GM18951 (cell line): ENCODE data around the gene SH3PXD2A.

Experiments
- POLR2A ChIP-seq: IDR thresholded peaks from 4 replicates; pipeline ENCODE4 v1.6.1; 2011; ENCODE audit warnings: mild to moderate bottlenecking; ENCODE audit not compliant: insufficient read length, insufficient read depth; ENCODE audit errors: extremely low read depth
- in situ Hi-C: fragments of 300-500 bp; cut with MboI; formaldehyde crosslinking; loops from one replicate; pipeline ENCODE4 v1.12.0; 2022; ENCODE audit warnings: low sequenced_read_pairs, mixed read lengths, inconsistent platforms; ENCODE audit not compliant: unreplicated experiment

SH3PXD2A gene

DNA sequence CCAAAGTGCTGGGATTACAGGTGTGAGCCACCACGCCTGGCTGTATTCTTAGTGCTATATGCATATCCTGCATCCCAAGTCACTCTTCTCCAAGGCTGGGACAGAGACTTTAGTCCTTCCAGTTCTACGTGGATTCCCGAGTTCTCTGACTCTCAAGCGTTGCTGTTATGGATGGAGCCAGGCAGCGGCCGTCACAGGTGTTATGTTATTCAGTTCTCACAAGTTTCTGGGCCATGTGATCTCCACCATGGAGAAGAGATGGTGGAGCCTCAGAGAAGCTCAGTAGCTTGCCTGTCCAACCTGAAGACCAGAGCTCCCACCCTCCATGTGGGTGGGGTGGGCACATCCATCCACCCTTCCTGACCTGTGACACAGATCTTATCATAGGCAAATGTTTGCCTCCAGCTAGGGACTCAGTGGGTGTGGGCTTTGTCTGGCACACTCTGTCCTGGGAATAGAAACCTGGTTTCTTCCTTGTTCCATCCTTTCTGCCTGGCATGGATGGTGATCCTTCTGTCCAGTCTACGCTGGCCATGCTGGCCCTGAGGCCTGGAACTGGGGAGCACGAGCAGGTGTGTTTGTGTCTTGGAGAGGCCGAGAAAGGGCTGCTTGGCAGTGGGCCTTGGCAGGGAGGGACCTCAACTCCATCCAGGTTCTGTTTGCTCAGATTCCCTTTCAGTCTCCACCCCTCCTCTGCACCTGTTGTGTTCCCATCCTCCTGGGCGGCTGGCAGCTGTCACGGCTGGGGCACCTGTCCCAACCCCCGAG lies 306.6 kb downstream of the SH3PXD2A start:
- TF ChIP-seq POLR2A: no peak
- in situ Hi-C loops: no loop called here

DNA sequence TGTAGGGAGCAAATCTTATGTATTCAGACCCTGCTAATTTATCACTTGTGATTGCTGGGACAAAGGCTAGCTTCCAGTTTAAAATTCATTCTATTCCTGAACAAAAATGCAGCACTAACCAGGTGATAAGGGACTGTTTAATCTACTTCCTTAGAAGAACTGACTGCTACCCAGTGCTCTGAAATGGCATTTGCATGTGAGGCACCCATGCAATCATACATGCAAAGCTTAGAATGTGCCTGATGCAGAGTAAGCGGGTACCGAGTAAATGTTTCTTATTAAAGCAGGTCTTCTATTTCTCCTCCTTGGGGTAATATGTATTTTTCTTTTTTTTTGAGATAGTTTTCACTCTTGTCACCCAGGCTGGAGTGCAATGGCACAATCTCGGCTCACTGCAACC lies 307.4 kb downstream of the SH3PXD2A start:
- TF ChIP-seq POLR2A: no peak
- in situ Hi-C loops: no loop called here

DNA sequence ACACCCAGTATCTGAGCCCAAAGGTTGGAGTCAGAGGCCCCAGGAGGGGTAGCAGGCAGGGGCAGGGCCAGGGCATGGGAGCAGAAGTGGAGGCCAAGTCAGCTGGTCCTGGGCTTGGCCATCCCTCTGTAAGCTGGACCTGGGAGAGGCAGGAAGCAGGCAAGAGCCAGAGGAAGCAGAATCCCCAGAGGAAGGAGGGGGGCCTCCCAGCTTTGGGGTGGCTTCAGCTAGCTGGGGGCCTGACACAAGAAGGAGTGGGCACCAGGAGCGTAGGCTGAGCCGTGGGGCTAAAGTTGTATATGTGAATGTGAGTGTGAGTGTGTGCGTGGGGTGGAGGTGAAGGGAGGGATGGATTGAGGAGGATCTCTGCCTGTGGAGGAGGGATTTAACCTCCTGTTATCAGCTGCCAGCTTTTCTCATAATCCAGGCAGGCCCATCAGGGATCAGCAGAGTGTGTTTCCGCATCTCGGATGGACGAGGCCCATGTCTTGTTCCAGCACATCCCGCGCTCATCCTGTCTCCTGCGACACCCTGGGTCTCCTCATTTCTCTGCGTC lies 307.9 kb downstream of the SH3PXD2A start:
- in situ Hi-C loops: no loop called here
- TF ChIP-seq POLR2A: no peak

DNA sequence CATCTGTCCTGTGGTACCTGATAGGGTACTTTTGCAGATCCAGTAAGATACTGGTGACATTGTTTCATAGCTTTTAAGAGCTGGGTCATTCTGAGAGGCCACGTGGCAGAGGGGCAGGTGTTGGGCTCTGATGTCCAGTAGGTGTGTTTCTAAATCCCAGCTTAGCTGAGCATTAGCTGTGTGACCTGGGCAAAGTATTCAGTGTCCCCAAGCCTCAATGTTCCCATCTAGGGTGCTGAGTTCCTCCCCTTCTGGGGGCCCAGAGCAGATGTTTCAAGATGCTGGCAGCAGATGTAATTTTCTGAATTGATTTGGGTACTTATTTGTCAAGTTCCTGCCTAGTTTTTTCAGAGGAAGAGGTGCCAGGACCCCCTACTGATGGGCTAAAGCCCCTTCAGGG lies 309.0 kb downstream of the SH3PXD2A start:
- TF ChIP-seq POLR2A: no peak
- in situ Hi-C loops: no loop called here

DNA sequence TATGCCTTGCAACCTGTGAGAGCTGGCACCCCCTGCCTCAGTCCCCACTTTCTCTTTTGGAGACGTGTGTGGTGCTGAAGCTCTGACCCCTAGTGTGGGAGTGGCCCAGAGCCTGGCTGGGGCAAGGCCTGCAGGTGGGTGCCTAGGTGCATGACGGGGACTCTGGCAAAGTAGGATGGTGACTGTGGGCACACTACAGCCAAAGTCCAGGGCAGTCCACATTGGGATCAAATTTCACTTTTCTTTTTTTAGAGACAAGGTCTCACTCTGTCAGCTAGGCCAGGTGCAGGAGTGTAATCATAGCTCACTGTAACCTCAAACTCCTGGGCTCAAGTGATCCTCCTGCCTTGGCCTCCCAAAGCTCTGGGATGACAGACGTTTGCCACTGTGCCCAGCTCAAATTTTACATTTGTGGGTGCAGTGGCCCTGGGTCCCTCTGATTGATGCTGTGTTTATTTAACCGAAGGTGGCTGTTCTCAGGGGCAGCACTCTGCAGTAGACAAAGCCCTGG lies 309.6 kb downstream of the SH3PXD2A start:
- no peak for TF ChIP-seq POLR2A
- in situ Hi-C loops: no loop called here

DNA sequence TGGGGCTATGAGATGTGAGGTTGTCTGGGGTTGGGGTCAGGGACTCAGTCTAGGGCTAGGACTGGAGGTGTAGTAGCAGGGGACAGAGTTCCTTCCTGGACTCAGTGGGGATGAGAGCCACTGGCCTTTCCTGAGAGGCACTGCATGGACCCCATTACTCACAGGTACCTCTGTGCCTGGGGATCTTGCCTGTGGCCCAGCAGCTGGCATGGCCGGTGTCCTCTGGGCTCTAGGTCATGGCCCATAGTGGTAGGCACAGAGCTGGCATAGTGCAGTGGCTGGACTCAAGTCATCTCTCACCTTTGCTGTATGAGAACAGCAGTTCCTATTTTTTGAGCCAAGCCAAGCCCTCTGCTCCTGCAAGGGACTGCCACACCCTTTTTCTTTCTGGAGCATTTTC lies 310.0 kb downstream of the SH3PXD2A start:
- in situ Hi-C loops: no loop called here
- TF ChIP-seq POLR2A: no peak

DNA sequence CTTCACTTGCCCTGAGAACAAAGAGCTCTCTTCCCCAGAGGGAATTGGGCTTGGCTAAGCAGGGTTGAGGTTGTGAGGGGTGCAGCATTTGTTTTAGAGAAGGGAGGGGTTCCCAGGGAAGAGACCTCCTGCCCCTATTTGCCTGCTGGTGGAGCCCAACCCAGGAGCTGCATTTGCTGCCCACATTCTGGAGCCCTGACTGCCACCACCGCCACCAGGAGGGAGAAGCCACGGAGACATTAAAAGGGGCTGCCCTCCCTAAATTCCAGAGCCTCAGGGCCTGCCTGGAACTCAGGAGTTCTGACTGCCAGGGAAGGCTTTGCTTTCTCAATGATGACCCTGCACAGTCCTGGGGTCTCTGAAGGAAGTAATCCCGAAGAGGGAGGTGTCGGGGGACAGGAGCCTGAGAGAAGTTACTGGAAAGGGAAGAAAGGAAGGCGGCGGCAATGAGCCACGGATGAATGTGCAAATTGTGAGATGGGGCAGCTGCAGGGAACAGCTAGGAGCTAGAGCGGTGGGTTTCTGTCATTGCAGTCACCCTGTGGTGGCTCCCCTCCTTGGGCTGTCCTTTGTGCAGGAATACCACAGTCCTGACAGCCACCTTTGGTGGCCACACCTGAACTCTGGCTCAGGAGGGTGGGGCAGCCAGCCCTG lies 310.6 kb downstream of the SH3PXD2A start:
- in situ Hi-C loops: no loop called here
- TF ChIP-seq POLR2A: no peak
